Lower leg skin (tissue), 4 donors: Measurements from ENCODE around the gene RARA. TPM values are rescaled to one million over a fixed set of nuclear protein-coding genes. Genes with fewer than 3 reads are reported as not detected.

Source experiments
- DNase-seq, 2 donors: peaks; one replicate each; pipeline ENCODE4 v3.0.0-alpha.2; 2019; ENCODE audit warnings: low spot score in 2 of 2
- H3K4me3 ChIP-seq: fragments of 200-600 bp; sonication (generic); 2 replicates; pipeline ENCODE4 v1.5.1; 2017; ENCODE audit warnings: mild to moderate bottlenecking, low read depth; ENCODE audit not compliant: poor library complexity, severe bottlenecking
- CTCF ChIP-seq, 3 donors: fragments of 450-650 bp; IDR thresholded peaks; one replicate each; pipeline ENCODE4 v1.5.1; 2016; ENCODE audit warnings: antibody characterized with exemption in 3 of 3, mild to moderate bottlenecking in 3 of 3, moderate library complexity in 2 of 3
- POLR2A ChIP-seq, 2 donors: fragments of 450-650 bp; IDR thresholded peaks; one replicate each; pipeline ENCODE4 v1.6.1; 2016 to 2017; ENCODE audit warnings: antibody characterized with exemption in 2 of 2, mild to moderate bottlenecking in 1 of 2, moderate library complexity in 1 of 2
- WGBS, 2 donors: methylation state at CpG; one replicate each; pipeline ENCODE4 v1.1.5; 2018; 5-methylcytosine and 5-hydroxymethylcytosine counted together
- intact Hi-C: fragments of 100-400 bp; cut with DNase I; formaldehyde crosslinking; loops from one replicate; pipeline ENCODE4 v1.15.0; 2023; ENCODE audit warnings: low total_unique reads
- total RNA-seq, 4 donors: library from RNA; depleted of rRNA; stranded (reverse); fragments of >200 nt; gene quantifications; one replicate each; pipeline ENCODE4 v1.1.0, GENCODE V29; 2016

Gene RARA
- total RNA-seq, 4 donors from 2014 or later, result 18.1 to 38.0 (median 25.2) TPM

- no peak overlapping the region for H3K4me3 ChIP-seq
- DNase-seq, result peak in 1 of 2 donors; percentile 82
- TF ChIP-seq CTCF (IDR thresholded peaks at IDR 0.05) (no peak), POLR2A (IDR thresholded peaks at IDR 0.05) (no peak)
- intact Hi-C loops, result no loop called here
- WGBS, 2 donors, result 51 to 56% methylated on average over 9 of the region's 9 CpGs
Observed at GRCh38 chr17:40315678-40316570, 6.9 kb downstream of the RARA start.

- intact Hi-C loops, result no loop called here
- no peak overlapping the region for H3K4me3 ChIP-seq
- WGBS, 2 donors, result 10 to 28% methylated on average over 30 to 36 of the region's 38 CpGs
- DNase-seq, result peak in 1 of 2 donors; percentile 94
- TF ChIP-seq POLR2A (IDR thresholded peaks at IDR 0.05), result no peak
- no peak for TF ChIP-seq CTCF (IDR thresholded peaks at IDR 0.05)
Observed at GRCh38 chr17:40316571-40317344, 7.8 kb downstream of the RARA start.

GRCh38 chr17:40317345-40317873, 8.4 kb downstream of the RARA start:
- TF ChIP-seq POLR2A (IDR thresholded peaks at IDR 0.05), result no peak
- no peak for TF ChIP-seq CTCF (IDR thresholded peaks at IDR 0.05)

GRCh38 chr17:40317880-40318829, 9.2 kb downstream of the RARA start:
- peak overlapping the region; percentile 97 for H3K4me3 ChIP-seq
- intact Hi-C loops, result no loop called here
- WGBS, 2 donors, result 0% methylated on average over 29 to 55 of the region's 70 CpGs
- no peak for TF ChIP-seq POLR2A (IDR thresholded peaks at IDR 0.05)
- TF ChIP-seq CTCF (IDR thresholded peaks at IDR 0.05), result no peak
- peak; percentile 96 to 99 for DNase-seq

More at GRCh38 chr17:40317345-40317873, 8.4 kb downstream of the RARA start:
- peak in 1 of 2 donors; percentile 91 for DNase-seq
- 0 to 3% methylated on average over 6 of the region's 6 CpGs for WGBS, 2 donors
- no peak overlapping the region for H3K4me3 ChIP-seq
- intact Hi-C loops, result no loop called here

- intact Hi-C loops, result no loop called here
- H3K4me3 ChIP-seq, result peak overlapping the region; percentile 97
- peak in 1 of 2 donors; percentile 88 for DNase-seq
- 2 to 5% methylated on average over 13 of the region's 13 CpGs for WGBS, 2 donors
- no peak for TF ChIP-seq POLR2A (IDR thresholded peaks at IDR 0.05)
- no peak for TF ChIP-seq CTCF (IDR thresholded peaks at IDR 0.05)
Observed at GRCh38 chr17:40318830-40319391, 9.9 kb downstream of the RARA start.
